Upper lobe of left lung (tissue), 6 donors: Measurements from ENCODE around the gene CLMN. TPM values are rescaled to one million over a fixed set of nuclear protein-coding genes. Genes with fewer than 3 reads are reported as not detected.
A peak's percentile ranks its signal among the peaks of the same experiment; 100 is the strongest.

ENCODE experiments used
- ATAC-seq, 2 donors: fragments of 200-7000 bp; cut with Tn5 transposase; one replicate each; pipeline ENCODE4 v1.9.1; 2022; ENCODE audit warnings: mild to moderate bottlenecking in 2 of 2, moderate library complexity in 2 of 2; ENCODE audit not compliant: low FRiP score in 2 of 2
- DNase-seq, 2 donors: peaks; one replicate each; pipeline ENCODE4 v3.0.0-alpha.2; 2019 to 2020
- H3K27ac ChIP-seq, 4 donors: fragments of 200-600 bp; sonication (generic); one replicate each; pipeline ENCODE4 v1.5.1; 2016 to 2019
- H3K27me3 ChIP-seq, 4 donors: fragments of 200-600 bp; sonication (generic); one replicate each; pipeline ENCODE4 v1.5.1; 2017 to 2019
- H3K36me3 ChIP-seq, 4 donors: fragments of 200-600 bp; sonication (generic); one replicate each; pipeline ENCODE4 v1.5.1; 2016 to 2019
- H3K4me1 ChIP-seq, 4 donors: fragments of 200-600 bp; sonication (generic); one replicate each; pipeline ENCODE4 v1.5.1; 2018 to 2019
- H3K4me3 ChIP-seq, 4 donors: fragments of 200-600 bp; sonication (generic); one replicate each; pipeline ENCODE4 v1.5.1; 2017 to 2019; ENCODE audit warnings: mild to moderate bottlenecking in 2 of 4, moderate library complexity in 1 of 4
- H3K9me3 ChIP-seq, 4 donors: fragments of 200-600 bp; sonication (generic); one replicate each; pipeline ENCODE4 v1.5.1; 2018 to 2019
- CTCF ChIP-seq, 6 experiments: fragments of 450-650 bp in 4 of 6; fragments of 200-600 bp in 2 of 6; sonication (generic) in 2 of 6; IDR thresholded peaks; one replicate each; pipeline ENCODE4 v1.5.1; 2016 to 2019; ENCODE audit warnings: antibody characterized with exemption in 6 of 6
- EP300 ChIP-seq, 4 donors: sonication (generic); formaldehyde crosslinking; IDR thresholded peaks; one replicate each; pipeline ENCODE4 v1.5.1; 2017; ENCODE audit warnings: antibody characterized with exemption in 4 of 4, control low read depth in 2 of 4
- POLR2A ChIP-seq, 4 donors: fragments of 450-650 bp; IDR thresholded peaks; one replicate each; pipeline ENCODE4 v1.5.1; 2016 to 2017; ENCODE audit warnings: antibody characterized with exemption in 4 of 4, mild to moderate bottlenecking in 2 of 4
- POLR2AphosphoS5 ChIP-seq, 2 donors: sonication (generic); formaldehyde crosslinking; IDR thresholded peaks; one replicate each; pipeline ENCODE4 v1.5.1; 2017; ENCODE audit warnings: antibody characterized with exemption in 2 of 2
- WGBS, 2 donors: methylation state at CpG; one replicate each; pipeline ENCODE4 v1.1.5; 2017 to 2018; 5-methylcytosine and 5-hydroxymethylcytosine counted together
- total RNA-seq, 6 donors: library from RNA; depleted of rRNA in 4 of 6; stranded (reverse); fragments of >200 nt in 4 of 6; gene quantifications; one replicate each; pipeline versions ENCODE4 v1.1.0 to v1.2.1, GENCODE V29; 2016 to 2021
- donor health status: DM: no; HTN: no; CAD: no; lungs with moderate emphysema.
- donor health status: DM: no; HTN: yes; CAD: no; lungs with severe emphysema.

Gene CLMN
- total RNA-seq, 6 donors from 2014 or later, result 9.7 to 35.5 (median 18.8) TPM

- 79 to 80% methylated on average over 8 of the region's 8 CpGs for WGBS, 2 donors
- Histone ChIP-seq H3K4me1 (peaks cover 0 to 4% (median 0%) of the 10 kb centered on the region in 4 donors), H3K4me3 (no peak overlapping the region), H3K27ac (no peak overlapping the region), H3K27me3 (no peaks in the 10 kb centered on the region), H3K9me3 (peaks cover 0 to 1% (median 0%) of the 10 kb centered on the region in 4 donors), H3K36me3 (peaks cover 0 to 13% (median 0%) of the 10 kb centered on the region in 4 donors)
- ATAC-seq (no peak), DNase-seq (no peak)
- TF ChIP-seq EP300 (IDR thresholded peaks at IDR 0.05) (no peak), CTCF (IDR thresholded peaks at IDR 0.05) (no peak), POLR2AphosphoS5 (IDR thresholded peaks at IDR 0.05) (no peak), POLR2A (IDR thresholded peaks at IDR 0.05) (no peak)
These were observed 120.3 kb downstream of the CLMN start for GRCh38 chr14:95199298-95199983.

- peaks cover 0 to 11% (median 0%) of the 10 kb centered on the region in 4 donors for H3K36me3 ChIP-seq
- no peak for DNase-seq
- no peak for ATAC-seq
- H3K27ac ChIP-seq, result no peak overlapping the region
- H3K4me3 ChIP-seq, result no peak overlapping the region
- WGBS, 2 donors, result 95% methylated on average over 5 to 9 of the region's 9 CpGs
- TF ChIP-seq EP300 (IDR thresholded peaks at IDR 0.05) (no peak), CTCF (IDR thresholded peaks at IDR 0.05) (no peak), POLR2AphosphoS5 (IDR thresholded peaks at IDR 0.05) (no peak), POLR2A (IDR thresholded peaks at IDR 0.05) (no peak)
- H3K4me1 ChIP-seq, result peaks cover 0 to 4% (median 0%) of the 10 kb centered on the region in 4 donors
- no peaks in the 10 kb centered on the region for H3K27me3 ChIP-seq
- H3K9me3 ChIP-seq, result no peaks in the 10 kb centered on the region
These were observed 121.4 kb downstream of the CLMN start for GRCh38 chr14:95198320-95198719.

- ATAC-seq, result no peak
- 75 to 83% methylated on average over 8 of the region's 8 CpGs for WGBS, 2 donors
- no peak overlapping the region for H3K27ac ChIP-seq
These were observed 122.2 kb downstream of the CLMN start for GRCh38 chr14:95197551-95197950.

GRCh38 chr14:95196826-95197545 lies 122.7 kb downstream of the CLMN start:
- H3K27ac ChIP-seq, result no peak overlapping the region

More at GRCh38 chr14:95197551-95197950, 122.2 kb downstream of the CLMN start:
- peaks cover 0 to 3% (median 0%) of the 10 kb centered on the region in 4 donors for H3K36me3 ChIP-seq
- no peaks in the 10 kb centered on the region for H3K27me3 ChIP-seq
- TF ChIP-seq CTCF (IDR thresholded peaks at IDR 0.05), result no peak
- no peak for TF ChIP-seq POLR2A (IDR thresholded peaks at IDR 0.05)
- no peak for TF ChIP-seq EP300 (IDR thresholded peaks at IDR 0.05)
- no peak for TF ChIP-seq POLR2AphosphoS5 (IDR thresholded peaks at IDR 0.05)
- H3K4me1 ChIP-seq, result peaks cover 0 to 4% (median 0%) of the 10 kb centered on the region in 4 donors
- no peaks in the 10 kb centered on the region for H3K9me3 ChIP-seq
- no peak overlapping the region for H3K4me3 ChIP-seq
- DNase-seq, result peak in 1 of 2 donors; percentile 49

More at GRCh38 chr14:95196826-95197545, 122.7 kb downstream of the CLMN start:
- ATAC-seq (no peak), DNase-seq (no peak)
- Histone ChIP-seq H3K36me3 (no peaks in the 10 kb centered on the region), H3K4me3 (no peak overlapping the region), H3K9me3 (no peaks in the 10 kb centered on the region), H3K27me3 (no peaks in the 10 kb centered on the region), H3K4me1 (peaks cover 0 to 4% (median 0%) of the 10 kb centered on the region in 4 donors)
- TF ChIP-seq CTCF (IDR thresholded peaks at IDR 0.05), result no peak
- no peak for TF ChIP-seq EP300 (IDR thresholded peaks at IDR 0.05)
- no peak for TF ChIP-seq POLR2AphosphoS5 (IDR thresholded peaks at IDR 0.05)
- TF ChIP-seq POLR2A (IDR thresholded peaks at IDR 0.05), result no peak
- WGBS, 2 donors, result 71 to 85% methylated on average over 2 of the region's 2 CpGs
